NK-92 (cell line): ENCODE measurements around the gene COL25A1.
"Not testable (repeated sequence)": the region's sequence is repeated elsewhere in the genome, so short reads cannot be mapped to it uniquely, and the experiment has no call there.

ENCODE experiments used
- DNase-seq: peaks from one replicate; lab custom pipeline; 2025; ENCODE audit not compliant: unreplicated experiment; lab: John Stamatoyannopoulos, UW

The COL25A1 gene

DNA sequence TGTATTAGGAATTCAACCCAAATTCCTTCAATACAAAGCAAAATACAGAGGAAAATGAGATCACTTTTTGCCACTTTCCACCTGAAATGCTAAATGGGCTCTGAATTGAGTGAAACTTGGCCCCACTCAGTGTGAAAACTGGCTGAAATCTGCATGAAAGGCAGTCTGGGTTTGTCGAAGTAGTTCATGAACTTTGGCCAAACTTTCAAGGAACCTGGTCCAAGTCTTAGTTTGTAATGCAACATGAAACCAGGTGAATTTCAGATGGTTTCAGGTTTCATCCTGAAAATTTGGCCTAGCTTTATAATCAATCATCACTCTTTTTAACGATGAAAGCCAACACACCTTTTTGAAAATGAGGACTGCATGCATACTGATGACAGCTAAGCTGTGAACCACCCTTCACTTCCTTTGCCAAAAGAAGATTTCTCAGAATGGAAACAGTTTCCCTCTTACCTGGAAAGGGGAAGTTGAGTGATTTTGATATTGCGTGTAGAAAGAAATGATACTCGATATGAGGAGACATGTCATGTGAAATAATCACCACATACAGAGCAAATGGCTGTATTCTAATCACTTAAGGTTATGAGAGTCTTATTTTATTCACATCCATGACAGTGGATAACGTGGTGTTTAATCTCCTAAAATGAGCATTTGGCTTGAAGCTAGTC lies 329.7 kb downstream of the COL25A1 start:
- no peak for DNase-seq

DNA sequence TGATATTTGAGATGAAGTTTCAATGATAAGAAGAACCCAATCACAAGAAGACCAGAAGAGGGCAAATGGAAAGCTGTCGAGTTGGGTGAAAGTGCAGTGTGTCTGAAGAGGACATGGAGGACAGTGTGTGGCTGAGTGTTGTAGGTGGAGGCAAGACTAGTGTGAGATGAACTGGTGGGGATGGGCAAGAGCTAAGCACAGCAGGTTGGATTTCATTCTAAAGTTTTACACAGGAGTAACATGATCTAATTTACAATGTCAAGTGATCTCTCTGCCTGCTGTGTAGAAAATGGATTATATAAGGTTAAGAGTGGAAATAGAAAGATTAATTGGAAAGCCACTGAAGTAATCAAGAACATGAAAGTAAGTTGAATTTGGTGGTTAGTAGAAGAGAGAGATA lies 331.0 kb downstream of the COL25A1 start:
- no peak for DNase-seq

GRCh38 chr4:108965472-108966076 lies 336.9 kb downstream of the COL25A1 start:
- DNase-seq = no peak

GRCh38 chr4:108965016-108965415 lies 337.4 kb downstream of the COL25A1 start:
- no peak for DNase-seq

DNA sequence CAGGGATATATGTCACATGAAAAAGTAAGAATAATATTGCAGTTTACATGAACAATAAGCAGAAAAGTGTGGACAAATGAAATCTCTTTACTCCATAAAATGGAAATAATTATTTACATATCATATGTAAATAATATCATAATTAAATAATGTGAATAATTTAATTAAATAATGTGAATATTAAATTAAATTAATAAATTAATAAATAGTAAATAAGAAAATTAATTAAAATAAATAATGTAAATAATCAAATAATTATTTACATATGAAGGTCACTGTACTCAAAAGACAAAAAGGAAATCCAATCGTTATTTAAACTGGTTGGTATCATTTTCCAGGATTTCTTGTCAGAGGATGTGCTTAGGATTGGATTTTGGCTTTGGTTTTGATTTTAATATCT lies 338.5 kb downstream of the COL25A1 start:
- DNase-seq = no peak

- DNase-seq = no peak
Measured at GRCh38 chr4:108959491-108959890, 343.0 kb downstream of the COL25A1 start.

- DNase-seq = no peak
Measured at GRCh38 chr4:108954880-108955279, 347.6 kb downstream of the COL25A1 start.

- DNase-seq = no peak
Measured at GRCh38 chr4:108953941-108954340, 348.5 kb downstream of the COL25A1 start.

DNA sequence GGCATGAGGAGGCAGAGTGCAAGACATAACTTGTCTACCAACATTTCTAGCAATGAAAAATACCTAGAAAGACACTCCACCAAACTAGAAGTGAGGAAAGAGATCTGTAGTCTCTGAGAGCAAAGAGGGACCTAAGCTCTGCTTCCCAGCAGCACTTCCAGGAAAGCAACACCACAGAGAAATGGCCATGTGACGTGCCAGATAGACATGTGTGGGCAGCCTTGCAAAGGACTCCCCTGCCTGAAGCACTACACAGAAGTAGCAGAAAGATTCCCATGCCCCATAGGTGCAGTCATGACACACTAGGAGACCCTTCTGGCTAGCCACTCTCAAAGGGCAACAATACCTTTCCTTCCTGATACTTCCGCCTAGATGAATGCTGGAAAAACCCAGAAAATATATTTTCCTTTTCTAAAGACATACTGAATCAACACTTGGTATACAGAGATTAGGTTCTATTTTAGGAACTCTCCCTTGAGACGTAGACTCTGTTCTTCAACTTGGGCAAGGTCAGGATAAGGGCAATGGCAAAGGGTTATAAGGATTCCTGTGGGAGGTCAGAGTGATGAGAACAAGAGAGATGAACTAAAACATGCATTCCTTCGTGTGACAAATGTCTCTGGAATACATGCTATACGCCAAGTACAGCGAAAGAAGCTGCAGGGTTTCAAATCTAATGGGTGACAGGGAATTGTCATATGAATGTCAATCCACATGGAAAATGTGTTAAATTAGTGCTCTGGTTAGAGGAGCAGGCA lies 352.1 kb downstream of the COL25A1 start:
- no peak for DNase-seq

GRCh38 chr4:108947526-108947925 lies 354.9 kb downstream of the COL25A1 start:
- no peak for DNase-seq

DNA sequence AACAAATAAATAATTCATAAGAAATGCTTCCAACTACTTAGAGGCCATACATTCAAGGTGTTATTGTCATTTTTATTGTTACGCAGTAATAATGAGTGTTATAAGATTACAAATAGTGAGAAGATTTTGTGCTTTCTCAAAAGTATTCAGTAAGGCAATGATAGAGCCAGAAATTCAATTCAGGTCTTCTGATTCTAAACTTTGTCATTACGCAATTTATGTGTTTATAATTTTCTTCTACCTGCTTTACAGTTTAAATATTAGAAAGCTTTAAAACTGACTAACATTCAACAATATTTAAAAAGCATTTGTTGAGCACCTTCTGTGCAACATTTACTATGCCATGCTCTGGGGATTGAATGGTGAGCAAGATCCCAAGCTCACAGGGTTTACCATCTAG lies 356.2 kb downstream of the COL25A1 start:
- no peak for DNase-seq

DNA sequence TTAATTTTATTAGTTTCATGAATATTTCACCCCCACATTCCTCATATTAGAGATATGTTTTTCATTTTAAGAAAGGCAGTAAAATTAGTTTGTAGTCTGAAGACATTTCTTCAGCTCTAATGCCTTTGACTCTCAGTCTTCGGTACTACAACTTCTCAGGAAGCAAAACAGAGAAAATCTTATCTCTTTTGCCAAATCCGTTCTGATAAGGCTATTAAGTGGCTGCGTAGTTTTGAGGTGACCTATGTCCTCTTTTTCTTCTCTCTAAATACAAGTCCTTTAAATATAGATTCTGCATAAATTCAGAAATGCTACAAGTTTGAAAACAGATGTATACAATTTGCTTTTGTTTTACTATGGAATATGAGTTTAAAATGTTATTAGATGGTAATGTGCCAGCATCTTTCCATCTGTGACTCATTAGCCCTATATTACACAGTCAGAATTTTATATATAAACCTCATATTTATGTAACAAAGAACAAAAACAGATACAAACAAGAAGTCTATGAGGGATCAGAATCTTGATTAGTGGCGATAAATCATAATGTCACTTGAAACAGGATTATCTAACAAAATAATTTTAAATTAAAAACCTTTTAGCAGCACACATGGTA lies 358.4 kb downstream of the COL25A1 start:
- no peak for DNase-seq

- DNase-seq = no peak
Measured at GRCh38 chr4:108943371-108943770, 359.1 kb downstream of the COL25A1 start.

GRCh38 chr4:108941904-108942430 lies 360.5 kb downstream of the COL25A1 start:
- DNase-seq = no peak

DNA sequence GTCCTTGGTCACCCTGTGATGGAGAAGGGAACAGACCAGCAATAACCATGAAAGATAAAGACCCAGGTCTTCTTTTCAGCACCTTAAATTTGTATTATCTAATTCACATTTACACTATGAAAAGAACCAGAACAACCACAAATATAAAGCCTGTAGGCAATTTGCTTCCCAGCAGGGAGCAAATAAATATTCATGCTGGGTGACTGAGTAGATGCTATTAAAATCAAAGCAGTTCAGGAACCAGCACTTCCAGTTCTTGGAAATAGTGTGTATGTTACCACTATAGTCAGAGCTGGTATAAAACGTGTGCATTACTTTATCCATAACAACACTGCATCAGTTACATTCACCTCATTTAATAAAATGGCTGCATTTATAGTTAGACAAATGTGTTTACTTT lies 361.8 kb downstream of the COL25A1 start:
- no peak for DNase-seq

DNA sequence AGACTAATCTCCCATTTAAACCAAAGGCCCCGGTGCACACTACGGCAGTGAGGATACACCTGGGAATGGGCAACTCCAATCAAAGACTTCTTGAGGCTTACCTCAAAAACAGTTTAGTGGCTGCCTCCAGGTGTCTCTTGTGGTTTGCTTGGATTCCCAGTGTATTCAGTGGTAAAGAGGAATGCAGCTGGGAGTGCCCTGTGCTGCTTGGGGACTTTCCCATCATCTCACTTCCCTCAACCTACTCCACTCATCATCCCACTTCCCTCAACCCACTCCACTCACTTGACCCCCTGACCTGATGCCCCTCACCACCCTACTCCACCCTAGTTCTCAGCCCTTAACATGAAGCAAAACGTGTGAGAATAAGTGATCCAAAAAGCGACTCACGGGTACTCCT lies 362.3 kb downstream of the COL25A1 start:
- no peak for DNase-seq

GRCh38 chr4:108937066-108937465 lies 365.4 kb downstream of the COL25A1 start:
- DNase-seq = no peak

DNA sequence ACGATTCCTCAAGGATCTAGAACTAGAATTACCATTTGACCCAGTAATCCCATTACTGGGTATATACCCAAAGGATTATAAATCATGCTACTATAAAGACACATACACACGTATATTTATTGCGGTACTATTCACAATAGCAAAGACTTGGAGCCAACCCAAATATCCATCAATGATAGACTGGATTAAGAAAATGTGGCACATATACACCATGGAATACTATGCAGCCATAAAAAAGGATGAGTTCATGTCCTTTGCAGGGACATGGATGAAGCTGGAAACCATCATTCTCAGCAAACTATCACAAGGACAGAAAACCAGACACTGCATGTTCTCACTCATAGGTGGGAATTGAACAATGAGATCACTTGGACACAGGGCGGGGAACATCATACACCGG lies 368.5 kb downstream of the COL25A1 start:
- DNase-seq = not testable (repeated sequence)

GRCh38 chr4:108933046-108933445 lies 369.4 kb downstream of the COL25A1 start:
- DNase-seq = no peak

DNA sequence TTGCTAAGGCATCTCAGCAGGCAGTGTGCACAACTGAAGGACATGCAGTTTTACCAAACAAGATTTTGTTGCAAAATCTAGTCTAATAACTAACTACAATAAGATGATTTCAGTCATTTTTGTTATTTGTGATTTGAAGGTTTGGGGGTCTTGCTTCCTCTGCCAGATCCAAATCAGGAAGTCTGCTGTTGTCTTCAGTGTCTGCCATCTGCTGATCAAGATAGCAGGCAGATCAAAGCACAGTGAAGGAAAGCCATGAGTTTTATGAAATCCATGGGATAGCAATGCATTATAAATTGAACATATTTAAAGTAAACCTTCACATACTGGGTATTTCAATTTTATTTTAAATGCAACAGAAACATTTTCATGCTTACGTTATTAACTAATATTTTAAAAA lies 370.5 kb downstream of the COL25A1 start:
- DNase-seq = no peak

- no peak for DNase-seq
Measured at GRCh38 chr4:108930186-108930585, 372.3 kb downstream of the COL25A1 start.

GRCh38 chr4:108926781-108927180 lies 375.7 kb downstream of the COL25A1 start:
- DNase-seq = no peak
